Bronchial epithelial cell (primary cell): ENCODE results near the gene ACSM3. TPM values are rescaled to one million over a fixed set of nuclear protein-coding genes. Genes with fewer than 3 reads are reported as not detected.

ENCODE experiments used
- DNase-seq: peaks from one replicate; pipeline ENCODE4 v3.0.0-alpha.2; 2010; ENCODE audit warnings: low read depth
- FAIRE-seq: peaks from 2 replicates; lab custom pipeline; 2011; peaks lifted over from hg19 to GRCh38; lab: Jason Lieb, UNC
- H3K27me3 ChIP-seq: 2 replicates; pipeline ENCODE4 v1.5.1; 2011; ENCODE audit warnings: low read length; ENCODE audit not compliant: control insufficient read depth, insufficient read depth
- H3K36me3 ChIP-seq: 2 replicates; pipeline ENCODE4 v1.5.1; 2011; ENCODE audit warnings: low read length; ENCODE audit not compliant: control insufficient read depth, insufficient read depth
- H3K4me3 ChIP-seq: 2 replicates; pipeline ENCODE4 v1.5.1; 2011; ENCODE audit warnings: mild to moderate bottlenecking, low read depth, low read length, control low read depth
- CTCF ChIP-seq: IDR thresholded peaks from 2 replicates; pipeline ENCODE4 v1.5.1; 2011; ENCODE audit warnings: mild to moderate bottlenecking, moderate library complexity, low read length, control low read depth, inconsistent platforms; ENCODE audit not compliant: insufficient read depth, severe bottlenecking
- total RNA-seq: library from RNA; depleted of rRNA; stranded (reverse); fragments of >200 nt; gene quantifications from 2 replicates; pipeline ENCODE4 v1.2.1, GENCODE V29; 2014

ACSM3 gene
- total RNA-seq, 1 donor from 2014 or later: 1.8 TPM

- Histone ChIP-seq H3K4me3 (no peak overlapping the region), H3K27me3 (no peaks in the 10 kb centered on the region), H3K36me3 (no peaks in the 10 kb centered on the region)
- no peak for TF ChIP-seq CTCF
- no peak for FAIRE-seq
- no peak for DNase-seq
These were observed 20.4 kb downstream of the ACSM3 start for GRCh38 chr16:20784204-20784603.

GRCh38 chr16:20789130-20789529 is 25.3 kb downstream of the ACSM3 start:
- FAIRE-seq (no peak), DNase-seq (no peak)
- Histone ChIP-seq H3K27me3 (no peaks in the 10 kb centered on the region), H3K4me3 (no peak overlapping the region), H3K36me3 (no peaks in the 10 kb centered on the region)
- no peak for TF ChIP-seq CTCF

GRCh38 chr16:20791923-20792612 is 28.3 kb downstream of the ACSM3 start:
- Histone ChIP-seq H3K36me3 (peaks cover 2% of the 10 kb centered on the region), H3K4me3 (no peak overlapping the region), H3K27me3 (no peaks in the 10 kb centered on the region)
- no peak for TF ChIP-seq CTCF
- peak; percentile 10 for DNase-seq
- no peak for FAIRE-seq

- no peak for FAIRE-seq
- Histone ChIP-seq H3K36me3 (peaks cover 3% of the 10 kb centered on the region), H3K4me3 (no peak overlapping the region), H3K27me3 (no peaks in the 10 kb centered on the region)
- no peak for TF ChIP-seq CTCF
- peak; percentile 19 for DNase-seq
These were observed 34.5 kb downstream of the ACSM3 start for GRCh38 chr16:20798364-20798763.

- no peaks in the 10 kb centered on the region for H3K27me3 ChIP-seq
- TF ChIP-seq CTCF: peak; percentile 8
- H3K4me3 ChIP-seq: no peak overlapping the region
- peaks cover 3% of the 10 kb centered on the region for H3K36me3 ChIP-seq
- DNase-seq (peak; percentile 23), FAIRE-seq (no peak)
These were observed 35.8 kb downstream of the ACSM3 start for GRCh38 chr16:20799599-20799998.

- no peak for FAIRE-seq
- TF ChIP-seq CTCF: no peak
- Histone ChIP-seq H3K4me3 (no peak overlapping the region), H3K36me3 (peaks cover 1% of the 10 kb centered on the region), H3K27me3 (no peaks in the 10 kb centered on the region)
- no peak for DNase-seq
These were observed 37.5 kb downstream of the ACSM3 start for GRCh38 chr16:20801278-20801677.
